GM12864 (cell line): Measurements from ENCODE around the gene SLC13A2.

ENCODE experiments used
- DNase-seq: peaks from one replicate; pipeline ENCODE4 v3.0.0-alpha.2; 2011; ENCODE audit warnings: low read depth
- H3K4me3 ChIP-seq: 2 replicates; pipeline ENCODE4 v1.5.1; 2011; ENCODE audit warnings: mild to moderate bottlenecking, low read depth, low read length, control low read depth
- TF ChIP-seq, protein P1 (sequence below): IDR thresholded peaks from 2 replicates; pipeline ENCODE4 v1.5.1; 2011; ENCODE audit warnings: low read depth, mild to moderate bottlenecking, moderate library complexity, low read length, control low read depth, inconsistent platforms; ENCODE audit errors: missing control alignments

The SLC13A2 gene

GRCh38 chr17:28530250-28530649, 56.8 kb downstream of the SLC13A2 start:
- TF ChIP-seq, protein P1, sequence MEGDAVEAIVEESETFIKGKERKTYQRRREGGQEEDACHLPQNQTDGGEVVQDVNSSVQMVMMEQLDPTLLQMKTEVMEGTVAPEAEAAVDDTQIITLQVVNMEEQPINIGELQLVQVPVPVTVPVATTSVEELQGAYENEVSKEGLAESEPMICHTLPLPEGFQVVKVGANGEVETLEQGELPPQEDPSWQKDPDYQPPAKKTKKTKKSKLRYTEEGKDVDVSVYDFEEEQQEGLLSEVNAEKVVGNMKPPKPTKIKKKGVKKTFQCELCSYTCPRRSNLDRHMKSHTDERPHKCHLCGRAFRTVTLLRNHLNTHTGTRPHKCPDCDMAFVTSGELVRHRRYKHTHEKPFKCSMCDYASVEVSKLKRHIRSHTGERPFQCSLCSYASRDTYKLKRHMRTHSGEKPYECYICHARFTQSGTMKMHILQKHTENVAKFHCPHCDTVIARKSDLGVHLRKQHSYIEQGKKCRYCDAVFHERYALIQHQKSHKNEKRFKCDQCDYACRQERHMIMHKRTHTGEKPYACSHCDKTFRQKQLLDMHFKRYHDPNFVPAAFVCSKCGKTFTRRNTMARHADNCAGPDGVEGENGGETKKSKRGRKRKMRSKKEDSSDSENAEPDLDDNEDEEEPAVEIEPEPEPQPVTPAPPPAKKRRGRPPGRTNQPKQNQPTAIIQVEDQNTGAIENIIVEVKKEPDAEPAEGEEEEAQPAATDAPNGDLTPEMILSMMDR, result no peak
- DNase-seq, result no peak
- no peak overlapping the region for H3K4me3 ChIP-seq

GRCh38 chr17:28530926-28531325, 57.5 kb downstream of the SLC13A2 start:
- TF ChIP-seq, protein P1, result no peak
- H3K4me3 ChIP-seq, result no peak overlapping the region
- no peak for DNase-seq

GRCh38 chr17:28532050-28532960, 58.9 kb downstream of the SLC13A2 start:
- TF ChIP-seq, protein P1, result no peak
- DNase-seq, result no peak
- no peak overlapping the region for H3K4me3 ChIP-seq

GRCh38 chr17:28533091-28533807, 59.8 kb downstream of the SLC13A2 start:
- H3K4me3 ChIP-seq, result no peak overlapping the region
- TF ChIP-seq, protein P1, result no peak
- DNase-seq, result no peak

DNA sequence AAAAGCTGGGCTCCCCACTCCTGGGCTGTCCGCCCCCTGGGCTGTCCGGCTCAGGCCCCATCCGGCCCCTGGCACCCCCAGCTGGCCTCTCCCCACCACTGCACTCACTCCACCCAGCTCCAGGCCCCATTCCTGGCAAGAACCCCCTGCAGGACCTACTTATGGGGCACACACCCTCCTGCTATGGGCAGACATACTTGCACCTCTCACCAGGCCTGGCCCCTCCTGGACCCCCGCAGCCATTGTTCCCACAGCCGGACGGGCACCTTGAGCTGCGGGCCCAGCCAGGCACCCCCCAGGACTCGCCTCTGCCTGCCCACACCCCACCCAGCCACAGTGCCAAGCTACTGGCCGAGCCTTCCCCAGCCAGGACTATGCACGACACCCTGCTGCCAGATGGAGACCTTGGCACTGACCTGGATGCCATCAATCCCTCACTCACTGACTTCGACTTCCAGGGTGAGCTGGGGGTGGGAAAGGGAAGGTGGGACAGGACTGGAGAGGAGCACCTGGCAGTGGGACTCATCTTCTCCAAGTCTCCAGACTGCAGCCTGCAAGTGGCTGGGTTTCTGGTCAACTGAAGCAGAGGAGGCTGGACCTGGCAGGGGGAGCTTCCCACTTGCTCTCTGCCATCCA, 61.4 kb downstream of the SLC13A2 start:
- TF ChIP-seq, protein P1, result no peak
- no peak overlapping the region for H3K4me3 ChIP-seq
- DNase-seq, result no peak

DNA sequence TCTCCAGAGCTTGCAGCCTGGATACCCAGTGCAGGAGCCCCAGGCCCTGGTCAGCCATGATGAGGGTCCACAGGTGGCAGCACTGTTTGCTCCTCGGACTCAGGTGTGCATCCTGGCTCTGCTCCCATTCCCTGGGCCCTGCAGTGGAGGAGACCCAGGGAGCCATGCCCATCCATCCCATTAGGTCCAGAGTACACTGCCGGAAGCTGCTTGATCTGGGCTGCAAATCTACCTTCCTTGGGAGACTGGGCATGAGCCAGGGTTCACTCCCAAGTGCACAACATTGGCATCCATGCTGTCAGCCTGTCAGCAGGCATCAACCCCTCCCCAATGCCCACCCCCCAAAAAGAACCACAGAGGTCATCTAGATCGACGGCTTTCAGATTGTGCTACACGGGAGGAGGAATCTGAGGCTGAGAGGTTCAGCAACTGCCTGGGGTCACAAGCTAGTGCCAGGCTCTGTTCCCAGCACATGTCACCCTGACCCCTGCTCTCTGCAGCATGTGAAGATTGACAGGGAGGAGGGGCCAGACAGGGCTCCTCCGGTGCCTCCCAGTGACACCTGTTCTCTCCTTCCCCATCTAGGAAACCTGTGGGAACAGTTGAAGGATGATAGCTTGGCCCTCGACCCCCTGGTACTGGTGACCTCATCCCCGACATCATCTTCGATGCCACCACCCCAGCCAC, 63.2 kb downstream of the SLC13A2 start:
- H3K4me3 ChIP-seq, result no peak overlapping the region
- DNase-seq, result no peak
- TF ChIP-seq, protein P1, result no peak
